Body of pancreas (tissue), 4 donors: Measurements from ENCODE around the gene CCDC134. TPM values are rescaled to one million over a fixed set of nuclear protein-coding genes. Genes with fewer than 3 reads are reported as not detected.

Experiments used
- ATAC-seq: fragments of 150-250 bp; one replicate; pipeline ENCODE4 v1.9.1; 2016
- DNase-seq, 4 donors: peaks; one replicate each; pipeline ENCODE4 v3.0.0-alpha.2; 2019
- H3K27ac ChIP-seq, 4 donors: fragments of 200-600 bp; sonication (generic); 1 replicate in 3 of 4; 2 replicates in 1 of 4; pipeline versions ENCODE4 v1.5.1 to v1.6.1; 2016 to 2019; ENCODE audit warnings: mild to moderate bottlenecking in 1 of 4, mixed read lengths in 1 of 4, moderate library complexity in 1 of 4
- H3K27me3 ChIP-seq, 2 donors: fragments of 200-600 bp; sonication (generic); one replicate each; pipeline ENCODE4 v1.6.0; 2016; ENCODE audit warnings: mild to moderate bottlenecking in 1 of 2
- H3K36me3 ChIP-seq, 2 donors: fragments of 200-600 bp; sonication (generic); replicated peaks in 1 of 2; 2 replicates each; pipeline ENCODE4 v1.5.1; 2016; ENCODE audit warnings: low read depth in 2 of 2; ENCODE audit not compliant: insufficient read depth in 1 of 2
- H3K4me1 ChIP-seq: fragments of 200-600 bp; sonication (generic); one replicate; pipeline ENCODE4 v1.6.0; 2016
- H3K4me3 ChIP-seq, 2 donors: fragments of 200-600 bp; sonication (generic); 1 replicate in 1 of 2; 2 replicates in 1 of 2; pipeline ENCODE4 v1.5.1; 2016 to 2019
- H3K9me3 ChIP-seq, 3 donors: fragments of 200-600 bp; sonication (generic); 1 replicate in 2 of 3; 2 replicates in 1 of 3; pipeline ENCODE4 v1.5.1; 2016
- POLR2A ChIP-seq, 3 donors: fragments of 450-650 bp; IDR thresholded peaks; one replicate each; pipeline ENCODE4 v1.6.1; 2016; ENCODE audit warnings: antibody characterized with exemption in 3 of 3, mild to moderate bottlenecking in 2 of 3
- WGBS, 2 donors: methylation state at CpG; one replicate each; pipeline ENCODE4 v1.1.5; 2017; 5-methylcytosine and 5-hydroxymethylcytosine counted together
- intact Hi-C: fragments of 100-400 bp; cut with DNase I; formaldehyde crosslinking; loops from one replicate; pipeline ENCODE4 v1.15.1; 2023
- total RNA-seq, 2 donors: library from RNA; depleted of rRNA; stranded (reverse); fragments of >200 nt; gene quantifications; one replicate each; pipeline ENCODE4 v1.1.0, GENCODE V29; 2016
- TF ChIP-seq, protein P1 (sequence below), 7 experiments: fragments of 450-650 bp in 4 of 7; fragments of 200-600 bp in 3 of 7; sonication (generic) in 3 of 7; IDR thresholded peaks; one replicate each; pipeline ENCODE4 v1.5.1; 2016 to 2019; ENCODE audit warnings: antibody characterized with exemption in 7 of 7

CCDC134 gene
- total RNA-seq, 2 donors from 2014 or later, result 3.1 to 13.5 TPM

DNA sequence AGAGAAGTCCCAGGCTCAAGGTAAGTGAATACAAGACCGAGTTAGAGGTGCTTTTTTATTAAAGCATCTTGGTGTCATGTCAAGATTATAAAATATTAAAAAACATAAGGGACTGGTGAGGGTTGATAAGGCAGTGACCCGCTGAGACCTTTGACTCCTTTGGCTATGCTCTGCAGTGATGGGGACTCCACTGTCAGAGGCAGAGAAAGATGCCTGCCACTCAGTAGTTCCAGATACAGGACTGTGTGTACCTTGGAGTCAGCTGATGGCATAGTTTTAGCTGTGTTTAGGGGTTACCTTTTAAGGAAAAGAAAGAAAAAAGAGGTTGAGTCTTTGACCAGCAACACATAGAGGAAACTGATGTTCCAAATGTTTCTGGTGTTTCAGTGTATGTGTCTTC lies 73.6 kb downstream of the CCDC134 start:
- Histone ChIP-seq H3K27ac (no peak overlapping the region), H3K36me3 (peaks cover 0 to 29% of the 10 kb centered on the region in 2 donors), H3K9me3 (no peaks in the 10 kb centered on the region), H3K4me3 (no peak overlapping the region), H3K27me3 (no peaks in the 10 kb centered on the region), H3K4me1 (no peaks in the 10 kb centered on the region)
- 77 to 83% methylated on average over 2 of the region's 2 CpGs for WGBS, 2 donors
- intact Hi-C loops, result no loop called here
- DNase-seq (no peak), ATAC-seq (no peak)
- TF ChIP-seq POLR2A (IDR thresholded peaks at IDR 0.05), result no peak
- TF ChIP-seq, protein P1, sequence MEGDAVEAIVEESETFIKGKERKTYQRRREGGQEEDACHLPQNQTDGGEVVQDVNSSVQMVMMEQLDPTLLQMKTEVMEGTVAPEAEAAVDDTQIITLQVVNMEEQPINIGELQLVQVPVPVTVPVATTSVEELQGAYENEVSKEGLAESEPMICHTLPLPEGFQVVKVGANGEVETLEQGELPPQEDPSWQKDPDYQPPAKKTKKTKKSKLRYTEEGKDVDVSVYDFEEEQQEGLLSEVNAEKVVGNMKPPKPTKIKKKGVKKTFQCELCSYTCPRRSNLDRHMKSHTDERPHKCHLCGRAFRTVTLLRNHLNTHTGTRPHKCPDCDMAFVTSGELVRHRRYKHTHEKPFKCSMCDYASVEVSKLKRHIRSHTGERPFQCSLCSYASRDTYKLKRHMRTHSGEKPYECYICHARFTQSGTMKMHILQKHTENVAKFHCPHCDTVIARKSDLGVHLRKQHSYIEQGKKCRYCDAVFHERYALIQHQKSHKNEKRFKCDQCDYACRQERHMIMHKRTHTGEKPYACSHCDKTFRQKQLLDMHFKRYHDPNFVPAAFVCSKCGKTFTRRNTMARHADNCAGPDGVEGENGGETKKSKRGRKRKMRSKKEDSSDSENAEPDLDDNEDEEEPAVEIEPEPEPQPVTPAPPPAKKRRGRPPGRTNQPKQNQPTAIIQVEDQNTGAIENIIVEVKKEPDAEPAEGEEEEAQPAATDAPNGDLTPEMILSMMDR (IDR thresholded peaks at IDR 0.05), result no peak

DNA sequence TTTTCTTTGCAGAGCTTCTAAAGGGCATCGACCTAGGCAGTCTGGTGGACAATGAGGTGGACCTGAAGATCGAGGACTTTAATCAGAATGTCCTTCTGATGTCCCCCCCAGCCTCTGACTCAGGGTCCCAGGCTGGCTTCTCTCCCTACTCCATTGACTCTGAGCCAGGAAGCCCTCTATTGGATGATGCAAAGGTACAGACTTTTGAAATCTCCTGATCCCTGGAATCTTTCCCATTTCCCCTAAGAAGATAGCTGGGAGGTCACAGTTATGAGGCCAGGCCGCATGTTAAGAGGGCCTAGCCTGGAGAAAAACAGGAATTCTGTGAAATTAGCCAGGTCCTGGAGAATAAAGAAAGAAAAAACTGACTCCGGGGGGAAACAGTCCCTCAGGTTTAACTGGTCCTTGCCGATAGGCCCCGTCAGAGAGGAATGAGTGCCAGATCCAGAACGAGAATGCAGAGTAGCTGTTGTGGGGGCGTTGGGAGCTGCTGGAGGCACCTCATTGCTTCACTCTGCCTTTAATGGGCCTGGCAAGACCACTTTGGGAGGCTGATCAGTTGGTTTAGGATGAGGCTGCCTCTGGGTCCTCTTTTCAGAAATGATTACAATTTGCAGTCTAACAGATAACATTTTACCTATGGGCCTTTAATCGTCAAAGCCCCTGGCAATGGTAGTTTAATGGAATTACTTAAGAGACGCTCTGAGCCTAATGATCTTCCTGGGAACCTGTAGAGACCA lies 75.2 kb downstream of the CCDC134 start:
- Histone ChIP-seq H3K9me3 (no peaks in the 10 kb centered on the region), H3K36me3 (peaks cover 3 to 24% of the 10 kb centered on the region in 2 donors), H3K27me3 (no peaks in the 10 kb centered on the region), H3K4me3 (no peak overlapping the region), H3K4me1 (no peaks in the 10 kb centered on the region), H3K27ac (no peak overlapping the region)
- DNase-seq, result no peak
- 83 to 94% methylated on average over 9 to 10 of the region's 10 CpGs for WGBS, 2 donors
- intact Hi-C loops, result no loop called here
- TF ChIP-seq, protein P1 (IDR thresholded peaks at IDR 0.05), result no peak
- ATAC-seq, result no peak

Other genes starting within 250 kb of the CCDC134 start
- gene CSDC2, start 239.7 kb upstream of the CCDC134 start, total RNA-seq, result 10 to 100 TPM; 30.0 to 42.8 TPM
- gene PMM1, start 210.8 kb upstream of the CCDC134 start, total RNA-seq, result 10 to 100 TPM; 49.3 to 54.1 TPM
- gene DESI1, start 179.6 kb upstream of the CCDC134 start, total RNA-seq, result 10 to 100 TPM; 11.2 to 17.1 TPM
- 100 to 1,000 TPM in 1 of 2 donors, 10 to 100 TPM in 1; 68.7 to 102 TPM for gene XRCC6, start 179.4 kb upstream of the CCDC134 start, total RNA-seq
- 10 to 100 TPM; 33.3 to 50.6 TPM for gene SNU13, start 111.8 kb upstream of the CCDC134 start, total RNA-seq
- not detected for gene MEI1, start 101.2 kb upstream of the CCDC134 start, total RNA-seq
- 10 to 100 TPM; 40.2 to 68.6 TPM for gene SREBF2, start 32.4 kb downstream of the CCDC134 start, total RNA-seq
- not detected for gene SHISA8, start 114.4 kb downstream of the CCDC134 start, total RNA-seq
- gene TNFRSF13C, start 126.1 kb downstream of the CCDC134 start, total RNA-seq, result not detected
- not detected for gene CENPM, start 146.5 kb downstream of the CCDC134 start, total RNA-seq
- under 1 TPM in 1 of 2 donors, not detected in 1; 0.52 TPM for gene SEPTIN3, start 168.8 kb downstream of the CCDC134 start, total RNA-seq
- gene WBP2NL, start 198.1 kb downstream of the CCDC134 start, total RNA-seq, result 10 to 100 TPM in 1 of 2 donors, 1 to 10 TPM in 1; 5.2 to 11.2 TPM